Fibroblast of pulmonary artery (primary cell): ENCODE results near the gene CTNNA1.
"Not testable (repeated sequence)": the region's sequence is repeated elsewhere in the genome, so short reads cannot be mapped to it uniquely, and the experiment has no call there.

Experiments
- DNase-seq: peaks from one replicate; pipeline ENCODE4 v3.0.0-alpha.2; 2010; ENCODE audit warnings: low read depth
- H3K4me3 ChIP-seq: replicated peaks from 2 replicates; pipeline ENCODE4 v1.5.1; 2011; ENCODE audit warnings: low read depth, mild to moderate bottlenecking, control low read depth, low read length, moderate library complexity
- CTCF ChIP-seq: IDR thresholded peaks from 2 replicates; pipeline ENCODE4 v1.5.1; 2011; ENCODE audit warnings: mild to moderate bottlenecking, control low read depth, low read length, inconsistent platforms; ENCODE audit errors: missing control alignments

CTNNA1 gene

GRCh38 chr5:138833726-138834480, 80.7 kb downstream of the CTNNA1 start:
- no peak for DNase-seq
- TF ChIP-seq CTCF, result no peak
- H3K4me3 ChIP-seq, result no peak overlapping the region

GRCh38 chr5:138834853-138835252, 81.6 kb downstream of the CTNNA1 start:
- not testable (repeated sequence) for DNase-seq

GRCh38 chr5:138837160-138837559, 83.9 kb downstream of the CTNNA1 start:
- no peak overlapping the region for H3K4me3 ChIP-seq
- DNase-seq, result no peak
- no peak for TF ChIP-seq CTCF

More at GRCh38 chr5:138834853-138835252, 81.6 kb downstream of the CTNNA1 start:
- H3K4me3 ChIP-seq, result not testable (repeated sequence)

- H3K4me3 ChIP-seq, result no peak overlapping the region
- DNase-seq, result no peak
- TF ChIP-seq CTCF, result no peak
These were observed 86.9 kb downstream of the CTNNA1 start for GRCh38 chr5:138840103-138840502.

GRCh38 chr5:138841531-138841930, 88.3 kb downstream of the CTNNA1 start:
- no peak overlapping the region for H3K4me3 ChIP-seq
- no peak for TF ChIP-seq CTCF
- no peak for DNase-seq

- peak; percentile 55 for DNase-seq
- H3K4me3 ChIP-seq, result no peak overlapping the region
- TF ChIP-seq CTCF, result no peak
These were observed 90.3 kb downstream of the CTNNA1 start for GRCh38 chr5:138843316-138844124.

- TF ChIP-seq CTCF, result no peak
- H3K4me3 ChIP-seq, result no peak overlapping the region
These were observed 90.9 kb downstream of the CTNNA1 start for GRCh38 chr5:138844125-138844461.

More at GRCh38 chr5:138844125-138844461, 90.9 kb downstream of the CTNNA1 start:
- no peak for DNase-seq
